Measurements from ENCODE around the gene TRPC4.

GRCh38 chr13:37645181-37645740 lies 224.3 kb downstream of the TRPC4 start:
- TF ChIP-seq CTCF (conservative IDR thresholded peaks at IDR 0.05; ENCODE audit: low read length) (no peak), EZH2phosphoT487 (IDR thresholded peaks at IDR 0.05; ENCODE audit: borderline replicate concordance, low read depth, low read length) (no peak)

Measured in OCI-LY7 (cell line).